COR-L47 (cell line): Measurements from ENCODE around the gene LCN1.
"Not testable (repeated sequence)": the region's sequence is repeated elsewhere in the genome, so short reads cannot be mapped to it uniquely, and the experiment has no call there.

Source experiments
- DNase-seq: peaks from one replicate; lab custom pipeline; 2025; lab: John Stamatoyannopoulos, UW

The LCN1 gene

DNA sequence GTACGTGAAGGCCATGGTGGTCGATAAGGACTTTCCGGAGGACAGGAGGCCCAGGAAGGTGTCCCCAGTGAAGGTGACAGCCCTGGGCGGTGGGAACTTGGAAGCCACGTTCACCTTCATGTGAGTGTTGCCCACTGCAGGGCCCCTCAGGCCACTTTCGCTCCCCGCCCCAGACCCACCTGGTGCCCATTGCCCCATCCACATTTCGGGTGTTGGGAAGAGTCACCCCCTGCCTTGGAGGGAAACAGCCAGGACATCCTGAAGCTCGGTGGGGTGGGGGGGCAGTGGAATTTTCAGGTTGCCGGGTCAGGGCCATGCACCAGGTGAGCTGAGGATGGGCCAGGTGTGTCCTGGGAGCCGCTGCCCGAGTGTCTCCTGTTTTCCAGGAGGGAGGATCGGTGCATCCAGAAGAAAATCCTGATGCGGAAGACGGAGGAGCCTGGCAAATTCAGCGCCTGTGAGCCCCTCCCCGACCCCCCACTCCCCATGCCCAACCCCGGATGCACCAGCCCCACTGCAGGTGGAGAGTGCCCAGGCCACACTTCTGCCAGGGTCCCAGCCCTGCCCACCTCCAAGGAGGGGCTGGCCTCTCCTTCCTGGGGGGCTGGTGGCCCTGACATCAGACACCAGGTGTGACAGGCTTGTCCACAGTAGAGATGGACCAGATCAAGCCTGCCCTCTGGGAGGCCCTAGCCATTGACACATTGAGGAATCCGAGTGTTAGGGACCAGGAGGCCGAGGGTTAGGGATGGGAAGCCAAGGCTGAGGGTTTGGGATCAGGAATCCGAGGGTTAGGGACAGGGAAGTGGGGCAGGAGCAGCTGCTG is 25.8 kb downstream of the LCN1 start:
- not testable (repeated sequence) for DNase-seq

DNA sequence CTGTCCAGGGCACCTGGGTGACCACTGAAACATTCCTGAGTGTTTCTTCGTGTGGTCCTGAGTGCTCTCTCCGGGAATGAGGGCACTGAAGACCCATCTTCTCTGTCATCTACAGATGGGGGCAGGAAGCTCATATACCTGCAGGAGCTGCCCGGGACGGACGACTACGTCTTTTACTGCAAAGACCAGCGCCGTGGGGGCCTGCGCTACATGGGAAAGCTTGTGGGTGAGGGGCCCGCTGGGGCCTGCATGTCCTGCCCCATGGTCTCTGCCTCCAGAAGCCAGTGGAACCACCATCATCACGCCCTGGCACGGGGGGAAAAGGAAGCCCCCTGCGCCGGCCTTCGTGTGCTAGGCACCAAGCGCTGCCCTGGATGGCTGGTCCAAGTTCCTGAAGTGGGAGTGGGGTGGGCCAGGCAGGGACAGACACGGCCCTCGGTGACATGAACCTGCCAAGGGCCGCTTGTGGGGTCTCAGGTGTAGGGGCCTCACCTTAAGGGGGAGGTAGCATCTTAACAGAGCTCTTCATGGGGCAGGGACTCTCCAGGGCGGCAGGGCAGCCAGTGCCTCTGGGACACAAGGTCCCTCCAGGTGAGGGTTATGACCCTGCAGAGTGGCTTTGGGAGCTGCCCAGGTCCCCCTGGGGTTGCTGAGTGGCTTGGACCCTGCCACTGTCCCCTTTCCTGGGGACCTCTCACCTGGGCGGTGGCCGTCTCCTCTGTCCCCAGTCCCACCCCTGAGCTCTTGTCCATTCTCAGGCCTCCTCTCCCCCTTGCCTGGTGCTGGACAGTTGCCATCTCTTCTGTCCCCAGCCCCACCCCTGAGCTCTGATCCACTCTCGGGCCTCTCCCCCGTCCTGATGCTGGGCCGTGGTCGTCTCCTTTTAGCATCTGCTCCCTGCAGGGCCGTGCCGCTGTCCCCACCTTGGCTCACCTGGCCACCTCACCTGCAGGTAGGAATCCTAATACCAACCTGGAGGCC is 26.8 kb downstream of the LCN1 start:
- DNase-seq: no peak

DNA sequence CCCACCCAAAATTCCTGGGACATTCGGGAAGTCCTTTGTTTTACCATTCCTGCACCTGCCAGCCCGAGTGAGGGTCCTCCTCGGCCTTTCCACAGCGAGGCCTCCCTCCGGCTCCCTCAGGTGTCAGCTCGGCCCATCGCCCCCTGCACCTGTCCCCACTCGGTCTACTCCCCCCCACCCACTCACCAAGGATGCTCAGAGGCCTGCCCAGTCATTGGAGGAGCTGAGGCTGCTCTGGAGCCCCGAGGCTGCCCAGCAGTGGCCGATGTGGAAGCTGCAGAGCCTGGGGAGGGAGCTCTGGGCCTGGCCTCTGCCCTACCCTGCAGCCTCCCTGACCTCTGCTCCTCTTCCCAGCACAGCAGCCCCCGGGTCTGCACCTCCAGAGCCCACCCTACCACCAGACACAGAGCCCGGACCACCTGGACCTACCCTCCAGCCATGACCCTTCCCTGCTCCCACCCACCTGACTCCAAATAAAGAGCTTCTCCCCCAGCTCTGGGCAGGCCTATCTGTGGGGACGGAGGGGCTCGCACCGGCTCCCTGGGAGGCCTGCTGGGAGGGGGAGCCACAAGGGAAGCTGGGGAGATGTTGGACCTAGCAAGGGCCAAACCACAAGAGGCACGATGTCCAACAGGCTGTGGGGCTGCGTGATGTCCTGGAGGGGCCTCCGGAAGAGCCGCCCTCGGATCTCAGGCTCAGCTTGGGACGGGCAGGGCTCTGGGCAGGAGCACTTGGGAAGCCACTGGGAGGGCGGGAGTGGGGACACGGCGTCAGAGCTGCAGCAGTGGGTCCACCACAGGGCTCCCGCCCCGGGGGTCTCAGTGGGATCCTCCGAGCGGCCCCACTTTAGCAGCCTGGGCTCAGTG is 28.5 kb downstream of the LCN1 start:
- not testable (repeated sequence) for DNase-seq

DNA sequence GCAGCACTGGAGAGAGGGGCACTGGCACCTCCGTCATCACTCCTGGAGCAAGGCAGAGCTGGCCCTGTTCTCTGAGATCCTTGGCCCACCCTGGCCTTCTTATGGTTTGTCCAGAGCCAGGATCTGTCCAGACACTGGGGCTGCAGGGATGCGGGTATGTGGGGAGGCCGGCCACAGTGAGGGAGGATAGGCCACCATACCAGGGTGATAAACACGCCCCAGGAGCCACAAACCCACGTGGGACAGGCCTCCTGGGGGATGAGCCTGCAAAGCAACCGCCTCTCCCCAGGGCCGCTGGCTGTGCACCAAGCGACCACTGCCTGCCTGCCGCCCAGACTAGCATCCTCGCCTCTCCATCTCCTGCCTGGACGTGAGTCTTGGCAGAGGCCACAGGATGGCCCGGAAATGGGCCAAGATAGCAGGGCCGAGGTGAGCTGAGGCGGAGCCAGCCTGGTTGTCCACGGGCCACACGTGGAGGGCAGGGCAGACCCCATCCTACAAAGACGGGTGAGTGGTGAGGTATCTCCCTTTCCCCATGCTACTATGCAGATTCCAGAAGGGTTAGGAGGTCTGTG is 29.2 kb downstream of the LCN1 start:
- no peak for DNase-seq

DNA sequence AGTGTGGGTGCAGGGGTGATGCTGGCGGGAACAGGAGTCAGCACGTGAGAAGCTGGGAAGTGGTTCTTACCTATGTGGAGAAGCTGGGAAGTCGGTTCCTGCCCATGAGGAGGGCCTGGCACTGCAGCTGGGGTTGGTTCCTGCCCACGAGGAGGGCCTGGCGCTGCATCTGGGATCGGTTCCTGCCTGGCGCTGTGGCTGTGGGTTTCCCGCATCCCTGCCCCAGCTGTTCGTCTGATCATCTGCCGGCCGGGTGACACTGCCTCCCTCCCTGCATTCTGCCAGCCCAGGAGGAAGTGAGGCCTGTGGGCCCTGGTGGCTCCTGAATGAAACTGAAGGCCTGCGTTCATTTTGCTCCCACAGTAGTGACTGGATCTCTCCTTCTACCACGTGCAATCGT is 29.8 kb downstream of the LCN1 start:
- DNase-seq: no peak

DNA sequence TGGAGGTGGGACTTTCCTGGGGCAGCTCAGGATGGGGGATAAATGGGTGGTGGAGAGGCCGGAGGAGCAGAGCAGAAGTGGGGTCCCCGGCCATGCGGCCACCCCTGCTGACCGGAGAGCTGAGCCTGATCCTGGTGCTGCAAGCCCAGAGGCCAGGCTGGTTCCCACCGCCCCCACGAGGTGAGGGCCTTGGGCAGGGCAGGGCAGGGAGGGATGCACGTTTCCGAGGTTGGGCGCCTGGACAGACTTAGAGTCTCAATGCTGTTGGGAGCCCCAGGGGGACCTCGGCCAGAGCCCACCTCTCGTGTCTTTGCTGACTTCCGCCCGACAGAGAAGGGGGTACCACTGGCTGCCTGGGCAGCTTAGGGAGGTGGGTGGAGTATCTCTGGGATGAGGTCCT is 30.2 kb downstream of the LCN1 start:
- DNase-seq: no peak

DNA sequence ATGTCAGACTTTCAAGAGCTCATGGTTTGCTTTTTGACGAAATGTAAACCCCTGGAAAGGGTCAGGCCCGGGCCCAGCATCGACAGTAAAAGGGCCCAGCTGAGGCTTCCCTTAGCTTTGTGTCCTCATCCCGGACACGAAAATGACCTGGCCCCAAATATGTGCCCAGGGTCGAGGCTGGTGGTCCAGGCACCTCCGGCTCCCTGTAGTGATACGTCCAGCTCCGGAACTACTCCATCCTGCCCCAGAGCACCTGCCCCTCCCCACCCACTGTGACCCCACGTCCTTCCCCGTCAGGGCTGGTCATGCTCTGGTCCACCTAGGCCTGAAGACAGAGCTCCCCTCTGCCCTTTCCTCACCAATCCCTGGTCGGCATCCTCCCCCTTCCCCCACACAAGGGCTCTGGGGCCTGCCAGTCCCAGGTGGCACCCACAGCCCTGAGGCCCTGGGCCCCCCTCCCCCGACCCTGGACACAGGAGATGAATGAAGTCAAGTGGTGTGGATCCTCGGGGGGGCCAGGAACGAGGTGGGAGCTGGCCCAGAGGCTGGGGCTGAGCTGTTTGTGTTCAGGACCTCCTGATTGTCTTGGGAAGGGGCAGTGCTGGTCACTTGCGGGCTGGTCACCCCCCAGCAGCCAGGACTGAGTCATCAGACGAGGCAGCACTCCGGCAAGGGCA is 30.9 kb downstream of the LCN1 start:
- DNase-seq: no peak

DNA sequence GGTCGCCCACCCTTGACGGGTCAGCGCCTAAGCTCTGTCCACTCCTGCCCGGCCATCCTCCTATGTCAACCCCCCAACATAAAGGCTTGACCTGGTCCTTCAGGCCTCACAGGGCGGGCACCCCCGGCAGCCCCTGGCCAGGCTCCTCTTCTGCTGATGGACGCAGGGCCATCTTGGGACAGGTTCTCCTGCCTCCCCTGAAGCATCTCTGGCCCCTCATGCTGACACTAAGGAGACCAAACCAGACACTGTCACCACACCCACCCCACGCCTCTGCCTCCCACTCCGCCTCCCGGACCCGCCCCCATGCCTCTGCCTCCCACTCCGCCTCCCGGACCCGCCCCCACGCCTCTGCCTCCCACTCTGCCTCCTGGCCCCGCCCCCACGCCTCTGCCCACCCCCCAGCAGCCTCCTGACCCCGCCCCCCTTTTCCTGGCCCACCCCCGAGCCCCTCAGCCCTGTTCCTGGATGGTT is 31.5 kb downstream of the LCN1 start:
- DNase-seq: no peak

DNA sequence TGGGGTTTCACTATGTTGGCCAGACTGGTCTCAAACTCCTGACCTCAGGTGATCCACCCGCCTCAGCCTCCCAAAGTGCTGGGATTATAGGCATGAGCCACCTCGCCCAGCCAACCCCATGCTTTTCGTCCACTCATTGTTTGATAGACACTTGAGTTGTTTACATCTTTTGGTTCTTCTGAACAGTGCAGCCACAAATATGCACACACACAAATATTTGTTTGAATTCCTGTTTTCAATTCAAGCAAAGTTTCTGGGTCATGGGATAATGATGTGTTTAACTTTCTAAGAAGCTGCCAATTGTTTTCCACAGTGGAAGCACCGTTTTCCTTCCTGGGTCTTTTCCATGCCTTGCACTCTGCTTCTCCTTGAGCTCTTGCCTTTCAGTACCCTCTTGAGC is 33.5 kb downstream of the LCN1 start:
- no peak for DNase-seq

DNA sequence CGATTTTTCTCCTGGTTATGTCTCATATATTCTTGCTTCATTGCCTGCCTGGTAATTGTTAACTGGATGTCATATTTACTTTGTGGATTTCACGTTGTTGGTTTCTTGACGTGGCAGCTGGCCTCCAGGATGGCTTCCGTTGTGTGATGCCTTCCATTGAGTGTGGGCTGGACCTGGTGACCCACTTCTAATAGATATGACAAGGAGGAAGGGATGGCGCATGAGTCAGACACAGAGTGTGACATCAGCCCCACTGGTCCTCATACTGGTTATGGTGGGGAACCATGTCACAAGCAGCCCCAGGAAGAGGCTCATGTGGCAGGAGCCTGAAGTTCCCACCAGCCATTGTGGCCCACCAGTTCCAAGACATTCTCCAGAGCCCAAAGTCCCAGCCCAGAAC is 34.0 kb downstream of the LCN1 start:
- no peak for DNase-seq

DNA sequence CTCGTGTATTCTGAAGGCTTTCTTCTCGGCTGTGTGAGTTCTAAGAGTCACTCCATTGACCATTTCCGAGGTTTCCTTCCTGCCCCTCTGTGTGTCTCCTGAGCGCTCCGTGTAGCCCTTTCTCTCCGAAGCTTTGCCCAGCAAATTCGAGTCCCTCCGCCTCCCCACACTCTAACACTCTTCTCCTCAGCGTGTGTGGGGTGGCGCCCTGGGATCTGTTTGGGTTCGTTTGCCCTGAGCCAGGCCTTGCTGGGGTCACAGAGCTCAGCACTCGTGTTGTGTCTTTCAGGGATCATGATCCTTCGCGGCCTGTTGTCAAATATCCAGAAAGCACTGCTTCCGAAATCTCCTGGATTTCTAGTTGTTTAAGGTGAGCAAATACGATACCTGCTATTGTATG is 34.7 kb downstream of the LCN1 start:
- DNase-seq: no peak

DNA sequence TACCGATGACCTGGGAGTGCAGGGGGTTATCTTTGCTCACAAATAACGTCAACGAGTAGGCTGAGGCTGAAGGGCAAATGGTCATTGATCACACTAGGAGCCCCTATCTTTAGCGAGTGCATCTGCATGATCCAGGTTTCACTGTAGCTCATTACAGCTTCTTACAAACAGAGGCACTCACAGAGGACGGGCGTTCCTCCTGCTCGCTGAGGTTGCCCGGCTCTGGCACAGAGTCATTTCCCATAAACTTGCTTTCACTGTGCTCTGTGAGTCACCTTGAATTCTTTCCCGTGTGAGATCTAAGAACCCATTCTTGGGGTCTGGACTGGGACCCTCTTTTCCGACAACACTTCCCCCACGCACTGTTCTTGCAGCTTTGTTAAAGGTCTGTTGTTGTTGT is 38.4 kb downstream of the LCN1 start:
- no peak for DNase-seq

DNA sequence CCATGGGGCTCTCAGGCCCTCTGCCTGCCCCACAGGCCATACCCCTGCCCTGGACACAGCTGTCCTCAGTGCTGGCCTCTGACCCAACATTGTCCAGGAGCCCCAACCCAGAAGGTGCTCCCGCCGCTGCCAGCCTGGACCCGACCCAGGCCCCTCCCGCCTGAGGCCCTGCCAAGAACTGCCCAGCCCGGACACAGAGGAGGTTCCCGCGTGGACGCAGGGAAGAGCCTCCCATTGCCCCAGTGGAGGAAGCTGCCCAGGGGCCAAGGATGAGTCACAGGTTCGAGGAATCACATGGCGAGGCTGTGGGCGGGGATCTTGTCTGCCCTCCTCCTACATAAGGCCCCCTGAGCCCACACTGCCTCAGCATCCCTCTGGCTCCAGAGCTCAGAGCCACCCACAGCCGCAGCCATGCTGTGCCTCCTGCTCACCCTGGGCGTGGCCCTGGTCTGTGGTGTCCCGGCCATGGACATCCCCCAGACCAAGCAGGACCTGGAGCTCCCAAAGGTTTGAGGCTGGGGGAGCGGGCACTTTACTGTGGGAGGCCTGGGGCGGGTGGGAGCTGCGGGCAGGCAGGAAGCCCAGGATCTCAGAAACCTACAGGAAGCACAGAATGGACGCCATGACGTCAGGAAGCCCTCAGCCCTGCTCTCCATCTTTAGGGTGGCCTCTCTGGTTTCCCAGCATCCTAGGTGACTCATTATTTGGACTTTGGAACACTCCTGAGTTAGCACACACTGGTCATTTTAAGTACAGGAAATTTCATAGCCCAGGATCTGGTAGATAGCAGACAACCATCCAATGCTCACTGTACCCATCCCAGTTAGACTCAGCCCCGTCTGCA is 40.4 kb downstream of the LCN1 start, which contains the start of gene PAEP:
TSS of gene PAEP (plus strand) at position 366 of the 844 bp plus-strand sequence.
- DNase-seq: no peak

DNA sequence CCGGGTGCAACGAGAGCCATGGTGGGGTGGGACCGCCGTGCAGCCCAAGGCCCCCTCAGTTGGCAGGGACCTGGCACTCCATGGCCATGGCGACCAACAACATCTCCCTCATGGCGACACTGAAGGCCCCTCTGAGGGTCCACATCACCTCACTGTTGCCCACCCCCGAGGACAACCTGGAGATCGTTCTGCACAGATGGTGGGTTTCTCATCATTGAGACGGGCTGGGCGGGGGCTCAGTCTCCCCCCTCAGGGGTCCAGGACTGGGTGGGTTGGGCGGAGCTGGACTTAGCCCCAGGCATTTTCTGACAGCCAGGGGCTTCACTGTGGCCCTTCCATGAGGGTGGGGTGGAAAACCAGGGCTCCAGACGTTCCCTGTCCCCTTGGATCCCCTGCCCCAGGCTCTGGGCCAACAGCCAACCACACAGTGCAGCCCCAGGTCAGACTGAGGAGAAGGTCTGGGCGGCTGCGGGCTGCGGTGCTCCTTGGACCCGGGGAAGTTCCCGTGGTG is 41.0 kb downstream of the LCN1 start:
- no peak for DNase-seq

DNA sequence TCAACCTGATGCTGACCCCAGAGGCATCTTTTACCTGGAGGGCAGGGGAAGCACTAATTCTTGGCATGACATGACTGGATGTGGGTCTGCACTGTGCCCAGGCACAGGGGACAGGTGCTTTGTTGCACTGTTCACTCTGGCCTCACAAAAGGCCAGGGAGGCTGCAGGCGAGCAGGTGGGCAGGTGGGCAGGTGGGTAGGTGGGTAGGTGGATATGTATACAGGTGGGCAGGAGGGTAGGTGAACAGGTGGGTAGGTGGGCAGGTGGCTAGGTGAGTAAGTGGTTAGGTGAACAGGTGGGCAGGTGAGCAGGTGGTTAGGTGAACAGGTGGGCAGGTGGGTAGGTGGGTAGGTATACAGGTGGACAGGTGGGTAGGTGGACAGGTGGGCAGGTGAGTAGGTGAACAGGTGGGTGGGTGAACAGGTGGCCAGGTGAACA is 41.8 kb downstream of the LCN1 start:
- DNase-seq: no peak

DNA sequence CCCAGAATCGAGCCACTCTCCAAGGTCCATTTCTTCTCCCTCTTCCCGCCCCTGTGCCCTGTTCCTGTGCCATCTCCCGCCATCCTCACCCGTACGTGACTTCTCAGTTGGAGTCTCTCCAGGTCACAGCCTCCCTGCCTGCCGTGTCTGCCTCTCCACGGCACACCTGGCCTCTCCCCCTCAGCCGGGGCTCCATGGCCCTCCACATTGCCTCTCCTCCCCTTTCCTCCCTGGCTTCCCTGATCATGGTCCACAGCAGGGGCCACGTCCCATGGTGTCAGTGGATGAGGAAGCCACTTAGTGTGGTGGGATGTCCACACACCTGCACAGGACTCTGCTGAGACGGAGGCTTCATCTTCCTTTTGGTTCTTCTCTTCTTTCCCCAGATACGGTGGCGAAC is 42.6 kb downstream of the LCN1 start:
- DNase-seq: no peak

DNA sequence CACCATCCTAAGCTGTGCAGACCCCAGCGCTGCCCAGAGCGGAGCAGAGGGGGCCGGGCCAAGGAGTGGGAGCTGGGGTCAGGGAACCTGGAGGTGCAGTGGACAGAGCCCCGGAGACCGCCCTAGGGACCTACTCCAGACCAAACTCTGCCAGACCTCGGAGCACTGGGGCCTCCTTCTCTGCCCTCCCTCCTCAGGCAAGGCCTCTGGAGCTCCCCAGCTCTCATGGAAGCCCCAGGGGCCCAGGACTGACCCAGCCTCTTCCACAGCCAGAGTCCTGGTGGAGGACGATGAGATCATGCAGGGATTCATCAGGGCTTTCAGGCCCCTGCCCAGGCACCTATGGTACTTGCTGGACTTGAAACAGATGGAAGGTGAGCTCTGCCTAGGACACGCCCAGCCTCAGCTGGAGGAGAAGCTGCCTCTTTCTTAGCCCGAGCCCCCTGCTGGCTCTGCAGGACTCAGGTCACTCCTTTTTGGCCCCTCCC is 43.9 kb downstream of the LCN1 start:
- no peak for DNase-seq

DNA sequence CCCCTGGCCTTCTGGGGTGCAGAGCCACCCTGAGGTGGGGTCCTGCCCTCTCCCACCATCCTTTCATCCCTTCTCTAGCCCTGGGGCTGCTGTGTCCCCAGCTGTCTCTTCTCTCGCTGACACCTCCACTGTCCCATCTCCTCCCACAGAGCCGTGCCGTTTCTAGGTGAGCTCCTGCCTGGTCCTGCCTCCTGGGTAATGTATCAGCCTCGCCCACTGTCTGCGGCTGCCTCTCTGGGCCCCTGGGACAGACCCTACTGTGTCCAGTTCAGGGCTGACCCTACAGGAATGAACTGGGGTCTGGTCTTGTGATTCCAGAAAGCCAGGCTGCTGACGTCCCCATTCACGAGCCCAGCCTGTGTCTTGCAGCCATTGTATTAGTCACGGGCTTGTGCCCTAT is 44.4 kb downstream of the LCN1 start:
- no peak for DNase-seq

DNA sequence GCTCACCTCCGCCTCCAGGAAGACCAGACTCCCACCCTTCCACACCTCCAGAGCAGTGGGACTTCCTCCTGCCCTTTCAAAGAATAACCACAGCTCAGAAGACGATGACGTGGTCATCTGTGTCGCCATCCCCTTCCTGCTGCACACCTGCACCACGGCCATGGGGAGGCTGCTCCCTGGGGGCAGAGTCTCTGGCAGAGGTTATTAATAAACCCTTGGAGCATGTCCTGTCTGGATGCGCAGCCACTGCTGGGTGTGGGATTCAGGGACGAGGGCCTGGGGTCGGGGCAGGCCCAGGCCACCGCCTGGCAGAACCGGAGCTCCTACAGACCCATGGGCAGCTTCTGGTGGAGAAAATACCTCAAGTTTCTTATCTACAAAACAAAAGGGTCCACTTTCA is 45.3 kb downstream of the LCN1 start:
- no peak for DNase-seq

DNA sequence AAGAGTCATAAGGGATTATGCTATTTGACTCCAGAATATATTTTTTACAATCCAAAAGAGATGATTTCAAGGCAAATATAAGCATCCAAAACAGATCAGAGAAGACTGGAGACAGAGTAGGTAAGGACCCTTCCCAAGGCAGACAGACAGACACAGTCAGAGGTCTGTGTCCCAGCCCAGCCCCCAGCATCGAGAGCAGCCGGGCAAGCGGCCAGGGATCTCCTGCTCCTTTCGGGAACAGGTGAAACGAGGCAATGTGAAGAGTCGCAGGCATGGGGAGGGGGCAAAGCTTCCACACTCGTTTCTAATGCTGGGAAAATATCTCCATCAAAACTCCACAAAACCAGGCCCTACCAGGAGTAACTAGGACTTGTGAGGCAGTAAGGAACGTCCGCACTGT is 46.1 kb downstream of the LCN1 start:
- no peak for DNase-seq
